NK-92 treated with Interleukin-12 subunit alpha and Interleukin-12 subunit beta, amount 100 ng/mL, for 24 hours (cell line): Measurements from ENCODE around the gene TAOK1.
"Not testable (repeated sequence)": the region's sequence is repeated elsewhere in the genome, so short reads cannot be mapped to it uniquely, and the experiment has no call there.

Experiments used
- DNase-seq: peaks from one replicate; lab custom pipeline; 2025; lab: John Stamatoyannopoulos, UW

Gene TAOK1

DNA sequence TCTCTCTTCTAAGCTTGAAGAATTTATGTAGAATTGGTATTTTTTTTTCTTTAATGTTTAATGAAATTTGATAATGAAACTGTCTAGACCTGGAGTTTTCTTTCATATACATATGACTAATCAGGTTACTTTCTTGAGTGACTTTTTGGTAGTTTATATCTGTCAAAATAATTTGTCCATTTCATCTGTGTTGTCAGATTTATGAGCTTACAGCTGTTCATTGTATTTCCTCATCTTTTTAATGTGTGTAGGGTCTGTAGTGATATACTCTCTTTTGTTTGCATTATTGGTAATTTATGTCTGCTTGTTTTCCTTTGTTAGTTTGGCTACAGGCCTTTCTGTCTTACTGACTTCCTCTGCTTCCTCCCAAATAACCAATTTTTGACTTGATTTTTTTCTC, 55.7 kb downstream of the TAOK1 start:
- DNase-seq = no peak

GRCh38 chr17:29449865-29450671, 59.9 kb downstream of the TAOK1 start:
- no peak for DNase-seq

DNA sequence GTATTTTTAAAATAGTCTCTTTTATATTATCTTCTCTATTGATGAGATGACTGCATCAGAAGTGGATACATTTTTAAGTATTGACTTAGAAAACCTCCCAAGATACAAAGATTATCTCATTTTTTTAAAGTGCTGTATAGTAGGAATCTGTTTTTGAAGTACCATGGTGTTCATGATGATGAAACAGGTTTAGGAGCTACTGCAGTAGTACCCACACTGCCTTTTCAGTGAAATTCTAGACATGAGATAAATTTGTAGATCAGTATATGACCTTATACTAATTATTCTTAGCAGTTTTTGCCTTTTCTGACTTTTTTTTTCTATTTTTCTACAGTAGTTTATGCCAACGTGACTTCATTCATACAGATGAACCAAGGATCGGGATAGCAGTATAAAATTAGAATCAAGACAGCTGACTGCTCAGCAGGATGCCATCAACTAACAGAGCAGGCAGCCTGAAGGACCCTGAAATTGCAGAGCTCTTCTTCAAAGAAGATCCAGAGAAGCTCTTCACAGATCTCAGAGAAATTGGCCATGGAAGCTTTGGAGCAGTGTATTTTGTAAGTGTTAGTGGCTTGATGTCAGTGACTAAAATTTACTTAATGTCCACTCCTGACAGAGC, 61.1 kb downstream of the TAOK1 start:
- DNase-seq = no peak

- DNase-seq = no peak
These were observed 67.9 kb downstream of the TAOK1 start for GRCh38 chr17:29458066-29458465.

- no peak for DNase-seq
These were observed 71.5 kb downstream of the TAOK1 start for GRCh38 chr17:29461483-29462206.

DNA sequence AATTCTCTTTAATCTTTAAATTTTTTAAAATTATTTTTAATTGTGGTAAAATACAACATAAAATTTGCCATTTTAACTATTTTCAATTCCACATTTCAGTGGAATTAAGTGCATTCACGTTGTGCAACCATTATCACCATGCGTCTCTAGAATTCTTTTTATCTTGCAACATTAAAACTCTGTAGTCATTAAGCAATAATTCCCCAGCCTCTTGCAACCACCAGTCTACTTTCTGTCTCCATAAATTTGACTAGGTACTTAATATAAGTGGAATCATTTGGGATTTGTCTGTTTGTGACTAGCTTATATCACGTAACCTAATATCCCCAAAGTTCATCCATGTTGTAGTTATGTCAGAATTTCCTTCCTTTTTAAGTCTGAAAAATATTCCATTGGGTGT, 79.1 kb downstream of the TAOK1 start:
- DNase-seq = no peak

DNA sequence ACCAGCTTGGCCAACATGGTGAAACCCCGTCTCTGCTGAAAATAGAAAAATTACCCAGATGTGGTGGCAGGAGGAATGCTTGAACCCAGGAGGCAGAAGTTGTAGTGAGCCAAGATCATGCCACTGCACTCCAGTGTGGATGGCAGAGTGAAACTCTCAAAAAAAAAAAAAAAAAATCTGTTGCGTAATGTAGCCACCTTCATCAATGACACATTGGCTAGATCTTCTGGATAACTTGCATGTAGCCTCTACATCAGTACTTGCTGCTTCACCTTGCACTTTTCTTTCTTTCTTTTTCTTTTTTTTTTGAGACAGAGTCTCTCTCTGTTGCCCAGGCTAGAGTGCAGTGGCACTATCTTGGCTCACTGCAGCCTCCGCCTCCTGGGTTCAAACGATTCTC, 83.3 kb downstream of the TAOK1 start:
- not testable (repeated sequence) for DNase-seq

DNA sequence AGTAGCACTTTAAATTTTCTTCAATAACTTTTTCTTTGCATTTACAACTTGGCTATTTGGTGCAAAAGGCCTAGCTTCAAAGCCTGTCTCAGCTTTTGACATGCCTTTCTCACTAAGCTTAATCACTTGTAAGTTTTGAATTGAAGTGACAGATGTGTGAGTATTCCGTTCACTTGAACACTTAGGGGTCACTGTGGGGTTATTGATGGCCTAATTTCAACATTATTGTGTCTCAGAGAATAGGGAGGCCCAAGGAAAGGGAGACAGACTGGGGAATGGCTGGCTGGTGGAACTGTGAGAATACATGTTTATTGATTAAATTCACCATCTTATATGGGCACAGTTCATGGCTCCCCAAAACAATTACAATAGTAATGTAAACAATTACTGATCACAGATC, 84.1 kb downstream of the TAOK1 start:
- DNase-seq = no peak

DNA sequence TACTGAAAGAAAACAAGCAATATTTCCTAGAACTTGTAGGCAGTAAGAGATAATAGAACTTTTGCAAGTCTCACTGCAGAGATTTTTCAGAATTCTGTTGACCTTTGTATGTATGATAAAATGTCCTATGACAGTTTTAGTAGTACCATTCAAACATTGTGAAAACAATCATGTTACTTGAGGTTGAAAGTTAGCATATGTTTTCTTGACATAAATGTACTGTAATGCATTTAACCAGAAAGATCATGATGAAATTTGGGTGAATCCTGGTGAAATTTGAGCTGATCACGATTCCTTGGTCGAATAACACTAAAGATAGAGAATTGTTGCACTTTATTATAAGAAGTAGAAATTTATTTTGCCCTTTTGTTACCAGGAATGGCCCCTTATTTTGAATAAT, 85.7 kb downstream of the TAOK1 start:
- no peak for DNase-seq

- DNase-seq = not testable (repeated sequence)
These were observed 90.2 kb downstream of the TAOK1 start for GRCh38 chr17:29480249-29480928.

- DNase-seq = no peak
These were observed 93.3 kb downstream of the TAOK1 start for GRCh38 chr17:29483503-29483902.

GRCh38 chr17:29495011-29495410, 104.8 kb downstream of the TAOK1 start:
- DNase-seq = no peak

DNA sequence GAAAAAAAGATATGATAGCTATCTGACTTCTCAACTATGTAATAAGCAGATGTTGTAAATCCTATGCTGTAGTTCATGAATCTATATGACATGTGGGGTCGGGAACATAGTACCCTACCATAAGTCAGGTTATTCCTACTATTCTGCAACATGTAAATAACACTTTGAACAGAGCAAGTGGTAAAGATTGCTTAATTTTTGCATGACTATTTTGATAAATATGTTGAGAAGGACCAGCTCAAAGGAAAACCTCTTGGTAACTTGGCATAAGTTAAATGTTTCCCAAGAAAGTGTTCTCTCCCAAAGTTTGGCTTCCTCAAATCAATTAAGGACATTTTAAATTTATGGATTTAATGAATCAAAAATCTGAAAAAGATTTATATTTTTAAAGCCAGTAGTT, 114.5 kb downstream of the TAOK1 start:
- no peak for DNase-seq

GRCh38 chr17:29505836-29506235, 115.7 kb downstream of the TAOK1 start:
- DNase-seq = no peak

- no peak for DNase-seq
These were observed 120.8 kb downstream of the TAOK1 start for GRCh38 chr17:29510953-29511352.

DNA sequence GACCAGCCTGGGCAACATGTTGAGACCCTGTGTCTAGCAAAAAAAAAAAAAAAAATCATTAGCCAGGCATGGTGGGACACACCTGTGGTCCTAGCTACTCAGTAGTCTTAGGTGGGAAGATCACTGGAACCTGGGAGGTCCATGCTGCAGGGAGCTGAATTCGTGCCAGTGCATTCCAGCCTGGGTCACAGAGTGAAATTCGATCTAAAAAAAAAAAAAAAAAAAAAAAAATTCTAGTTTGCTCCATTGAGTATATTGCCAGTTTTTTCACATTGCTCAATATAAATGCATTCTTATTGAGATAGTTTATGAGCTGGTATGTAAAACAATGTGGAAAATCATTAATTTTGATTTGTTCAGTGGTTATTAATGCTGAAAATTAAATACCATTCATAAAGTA, 124.6 kb downstream of the TAOK1 start:
- DNase-seq = no peak

DNA sequence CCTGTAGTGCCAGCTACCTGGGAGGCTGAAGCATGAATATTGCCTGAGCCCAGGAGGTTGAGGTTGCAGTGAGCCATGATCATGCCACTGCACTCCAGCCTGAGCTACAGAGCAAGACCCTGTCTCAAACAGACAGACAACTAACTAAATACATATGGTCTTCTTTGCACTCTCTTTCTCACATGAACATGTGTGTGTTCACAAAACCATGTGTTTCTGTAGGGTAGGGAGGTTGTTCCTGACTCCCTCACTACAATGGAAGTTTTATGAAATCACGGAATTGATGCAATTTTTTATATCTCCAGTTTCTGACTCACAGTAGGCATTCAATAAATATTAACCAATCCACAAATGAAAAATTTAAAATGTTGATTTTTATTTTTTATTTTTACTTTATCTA, 128.2 kb downstream of the TAOK1 start:
- DNase-seq = no peak

DNA sequence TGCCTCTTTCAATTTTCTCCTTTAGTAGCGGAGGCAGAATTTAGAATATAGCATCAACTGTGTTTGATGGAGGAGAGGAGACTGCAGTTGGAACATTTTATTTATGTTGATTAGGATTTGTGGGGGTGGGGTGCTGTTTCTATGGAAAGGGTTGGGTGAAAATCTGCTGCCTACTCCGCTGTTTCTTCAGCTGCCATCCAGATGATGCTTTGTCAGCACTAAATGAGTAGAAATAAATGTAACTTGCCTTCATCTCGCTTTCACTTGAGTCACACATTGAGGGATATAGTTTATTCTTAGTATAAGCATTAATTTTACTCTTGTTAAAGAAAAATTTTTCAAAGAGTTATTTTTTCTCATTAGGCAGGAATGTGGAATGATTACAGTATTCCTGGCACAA, 134.5 kb downstream of the TAOK1 start:
- DNase-seq = no peak

DNA sequence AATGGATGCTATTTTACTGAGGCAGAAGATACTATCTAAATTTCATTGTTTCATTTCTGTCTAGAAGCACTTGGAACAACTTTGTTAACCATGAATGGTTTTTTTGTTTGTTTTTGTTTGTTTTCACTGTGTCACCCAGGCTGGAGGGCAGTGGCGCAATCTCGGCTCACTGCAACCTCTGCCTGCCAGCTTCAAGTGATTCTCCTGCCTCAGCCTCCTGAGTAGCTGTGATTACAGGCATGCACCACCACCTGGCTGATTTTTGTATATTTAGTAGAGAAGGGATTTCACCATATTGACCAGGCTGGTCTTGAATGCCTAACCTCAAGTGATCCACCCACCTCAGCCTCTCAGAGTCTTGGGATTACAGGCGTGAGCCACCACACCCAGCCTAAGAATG, 136.2 kb downstream of the TAOK1 start:
- no peak for DNase-seq

GRCh38 chr17:29533976-29534375, 143.8 kb downstream of the TAOK1 start:
- DNase-seq = no peak

- no peak for DNase-seq
These were observed 153.9 kb downstream of the TAOK1 start for GRCh38 chr17:29544066-29544465.

DNA sequence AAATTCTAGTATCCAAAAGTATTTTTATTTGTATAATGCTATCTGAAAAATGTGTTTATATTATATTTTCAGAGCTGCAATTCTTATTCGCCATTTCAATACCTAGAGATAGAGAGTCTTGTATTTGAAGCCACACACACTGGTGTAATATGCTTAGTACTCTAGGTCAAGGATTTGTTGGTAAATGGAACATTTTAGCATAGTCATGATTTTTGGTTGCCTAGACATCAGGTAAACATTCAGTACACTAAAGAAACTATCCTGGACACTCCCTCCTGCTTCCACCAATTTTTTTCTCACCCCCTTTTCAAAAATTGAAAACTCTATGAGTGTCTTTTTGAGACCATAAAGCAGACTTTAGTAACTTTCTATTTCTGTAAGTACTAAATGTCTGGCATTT, 155.9 kb downstream of the TAOK1 start:
- no peak for DNase-seq

DNA sequence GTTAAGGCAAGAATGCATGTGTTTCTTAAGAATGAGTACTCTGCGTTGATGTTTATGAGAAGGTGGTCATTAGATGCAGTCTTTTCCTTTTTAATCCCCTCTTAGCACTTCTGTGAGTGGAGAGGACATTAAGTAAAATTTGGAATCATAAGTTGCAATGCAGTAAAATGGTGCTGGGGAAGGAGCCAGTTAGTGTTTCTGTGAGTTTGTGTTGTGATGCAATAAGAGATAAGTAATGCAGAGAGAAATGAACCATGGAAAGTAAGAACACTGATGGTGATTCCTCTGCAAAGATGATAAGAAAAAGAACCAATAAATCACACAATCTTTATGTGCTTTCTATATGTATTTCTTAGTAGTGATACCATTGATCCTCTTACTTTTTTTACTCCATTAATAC, 156.7 kb downstream of the TAOK1 start:
- no peak for DNase-seq
